HepG2 (cell line): ENCODE results near the gene RPTOR. TPM values are rescaled to one million over a fixed set of nuclear protein-coding genes. Genes with fewer than 3 reads are reported as not detected.

Source experiments
- ATAC-seq: fragments of 200-7000 bp; cut with Tn5 transposase; 3 replicates; pipeline ENCODE4 v1.9.1; 2020; ENCODE audit warnings: mild to moderate bottlenecking, moderate library complexity
- BruUV-seq: library from RNA; stranded (reverse); fragments of 400-500 nt; replicated peaks from 2 replicates; lab custom pipeline; 2021; lab: Mats Ljungman, UMichigan
- CTCF ChIA-PET: fragments of 300-600 bp; formaldehyde crosslinking; extraction: SDS; loops from one replicate; lab custom pipeline; 2021; ENCODE audit warnings: low total read pairs, inconsistent platforms, low intra/inter-chr PET ratio; lab: Yijun Ruan, JAX
- POLR2A ChIA-PET: fragments of 350-600 bp; sonication (Branson Sonifier 250); formaldehyde crosslinking; loops from one replicate; lab custom pipeline; 2020; ENCODE audit warnings: antibody characterized with exemption, inconsistent platforms; lab: Yijun Ruan, JAX
- DNase-seq: peaks from one replicate; pipeline ENCODE4 v3.0.0-alpha.2; 2015; ENCODE audit warnings: low spot score
- FAIRE-seq: peaks from 3 replicates; lab custom pipeline; 2011; peaks lifted over from hg19 to GRCh38; lab: Jason Lieb, UNC
- H2AFZ ChIP-seq: one replicate; pipeline ENCODE4 v1.6.1; 2011; ENCODE audit warnings: low read length, inconsistent platforms
- H3K27ac ChIP-seq: fragments of 300-600 bp; 3 replicates; pipeline ENCODE4 v1.8.0; 2011; ENCODE audit warnings: mixed run types, mild to moderate bottlenecking, mixed read lengths, low read length, inconsistent platforms; ENCODE audit not compliant: insufficient read depth; ENCODE audit errors: extremely low read length
- H3K27me3 ChIP-seq, 2 experiments: fragments of 200-600 bp in 1 of 2; 2 replicates in 1 of 2; 3 replicates in 1 of 2; pipeline versions ENCODE4 v1.6.0 to v1.8.0; 2011; ENCODE audit warnings: low read length in 2 of 2, mild to moderate bottlenecking in 2 of 2, moderate library complexity in 2 of 2, inconsistent platforms in 1 of 2; ENCODE audit not compliant: insufficient read depth in 2 of 2, control insufficient read depth in 1 of 2
- H3K36me3 ChIP-seq, 2 experiments: fragments of 200-600 bp in 1 of 2; replicated peaks in 1 of 2; 2 replicates in 1 of 2; 3 replicates in 1 of 2; pipeline versions ENCODE4 v1.5.1 to v1.8.0; 2011; ENCODE audit warnings: low read length in 2 of 2, inconsistent platforms in 1 of 2; ENCODE audit not compliant: insufficient read depth in 2 of 2, control insufficient read depth in 1 of 2
- H3K4me1 ChIP-seq: 2 replicates; pipeline ENCODE4 v1.5.1; 2012; ENCODE audit warnings: low read length, inconsistent platforms; ENCODE audit not compliant: insufficient read depth
- H3K4me2 ChIP-seq: 2 replicates; pipeline ENCODE4 v1.6.0; 2011; ENCODE audit warnings: low read depth, low read length, inconsistent platforms
- H3K4me3 ChIP-seq, 3 experiments: fragments of 200-600 bp in 1 of 3; sonication (generic), shearing (Covaris generic) in 1 of 3; replicated peaks in 1 of 3; 2 replicates each; pipeline ENCODE4 v1.5.1; 2011 to 2016; ENCODE audit warnings: low read length in 3 of 3, inconsistent platforms in 2 of 3, low read depth in 2 of 3, mild to moderate bottlenecking in 2 of 3, control low read depth in 1 of 3, mixed read lengths in 1 of 3; ENCODE audit not compliant: insufficient read depth in 1 of 3
- H3K79me2 ChIP-seq: one replicate; pipeline ENCODE4 v1.6.1; 2011; ENCODE audit warnings: low read length, inconsistent platforms; ENCODE audit not compliant: insufficient read depth
- H3K9ac ChIP-seq: 2 replicates; pipeline ENCODE4 v1.6.0; 2011; ENCODE audit warnings: mild to moderate bottlenecking, low read depth, low read length, inconsistent platforms; ENCODE audit not compliant: insufficient read depth
- H3K9me3 ChIP-seq: 2 replicates; pipeline ENCODE4 v1.5.1; 2012; ENCODE audit warnings: mild to moderate bottlenecking, low read length
- H4K20me1 ChIP-seq: 2 replicates; pipeline ENCODE4 v1.6.0; 2011; ENCODE audit warnings: inconsistent platforms, mild to moderate bottlenecking, low read length, moderate library complexity; ENCODE audit not compliant: insufficient read depth
- KLF12 ChIP-seq: sonication (generic); formaldehyde crosslinking; IDR thresholded peaks from 2 replicates; pipeline ENCODE4 v1.4.0; 2020; ENCODE audit warnings: missing genetic modification reagents, borderline replicate concordance
- NCOA5 ChIP-seq: sonication (generic); formaldehyde crosslinking; IDR thresholded peaks from 2 replicates; pipeline ENCODE4 v1.4.0; 2020; ENCODE audit warnings: missing genetic modification reagents
- PRPF4 ChIP-seq: fragments of 200-400 bp; formaldehyde crosslinking; IDR thresholded peaks from 2 replicates; pipeline ENCODE4 v1.6.1; 2016; ENCODE audit warnings: low read length, low read depth; ENCODE audit not compliant: poor library complexity, severe bottlenecking
- ZMAT3 ChIP-seq: sonication (generic); formaldehyde crosslinking; conservative IDR thresholded peaks from 2 replicates; pipeline ENCODE4 v1.7.0; 2021; ENCODE audit warnings: missing genetic modification reagents
- ZNF142 ChIP-seq: sonication (generic); formaldehyde crosslinking; IDR thresholded peaks from 2 replicates; pipeline ENCODE4 v1.4.0; 2020; ENCODE audit warnings: missing genetic modification reagents
- ZNF205 ChIP-seq: IDR thresholded peaks from 2 replicates; pipeline ENCODE4 v1.6.1; 2018; ENCODE audit warnings: missing biosample characterization, missing genetic modification reagents
- ZNF629 ChIP-seq: sonication (generic); formaldehyde crosslinking; conservative IDR thresholded peaks from 2 replicates; pipeline ENCODE4 v1.5.0; 2020; ENCODE audit warnings: missing genetic modification reagents
- WGBS: methylation state at CpG from one replicate; pipeline ENCODE4 v1.1.6; 2017; ENCODE audit warnings: low lambda C conversion rate; 5-methylcytosine and 5-hydroxymethylcytosine counted together
- in situ Hi-C: cut with HindIII; loops from 2 replicates; pipeline ENCODE4 v1.10.0; 2017; ENCODE audit warnings: low pct_unique_long_range_greater_than_20kb; ENCODE audit not compliant: extremely low pct_ligation_motif_present
- intact Hi-C: fragments of 100-400 bp; cut with micrococcal nuclease; formaldehyde crosslinking; loops from one replicate; pipeline ENCODE4 v1.10.0; 2022; ENCODE audit not compliant: unreplicated experiment
- polyA plus RNA-seq, 8 experiments: library from polyadenylated mRNA; depleted of rRNA in 3 of 8; stranded (reverse) in 7 of 8; unstranded in 1 of 8; fragments of >200 nt; fragmentation: Illumina TruSeq in 4 of 8; extraction: Trizol in 4 of 8; gene quantifications; 2 replicates each; pipeline versions ENCODE4 v1.2.1 to v1.2.3, GENCODE V29; 2011 to 2016; ENCODE audit warnings: low read depth in 4 of 8, missing spikeins in 1 of 8, mixed read lengths in 1 of 8; ENCODE audit not compliant: insufficient read depth in 1 of 8
- total RNA-seq, 5 experiments: library from RNA; depleted of rRNA; stranded (reverse); fragments of >200 nt; fragmentation: Illumina TruSeq; extraction: Trizol; gene quantifications; 2 replicates each; pipeline ENCODE4 v1.2.3, GENCODE V29; 2016; ENCODE audit warnings: low read depth in 1 of 5

RPTOR gene
- total and polyA plus RNA-seq, 2 of the 13 experiments (the other 11 are each of a cell fraction or from before 2014, with no cell fraction given) = 6.6 to 25.3 TPM

- TF ChIP-seq ZNF142 (CRISPR knock-in tag) = no peak
- TF ChIP-seq NCOA5 (CRISPR knock-in tag) = no peak
- no peak for TF ChIP-seq ZMAT3 (CRISPR knock-in tag)
- TF ChIP-seq ZNF205 (CRISPR knock-in tag) = no peak
- TF ChIP-seq ZNF629 (CRISPR knock-in tag) = no peak
Observed at GRCh38 chr17:80925688-80926335, 381.2 kb downstream of the RPTOR start (continued).

- peaks cover 32 to 49% of the 10 kb centered on the region in 2 experiments; a peak in 4 of 5 replicates for H3K36me3 ChIP-seq
- DNase-seq = no peak
- H3K27ac ChIP-seq = no peak overlapping the region
- no peak overlapping the region for H2AFZ ChIP-seq
- no peak for ATAC-seq
- in situ Hi-C loops = no loop called here
- H3K9me3 ChIP-seq = no peaks in the 10 kb centered on the region
- BruUV-seq = TSS peak; percentile 19
- no peak overlapping the region for H3K9ac ChIP-seq
- no peak overlapping the region for H3K4me3 ChIP-seq
- H3K27me3 ChIP-seq = no peaks in the 10 kb centered on the region
- WGBS = 97% methylated on average over 15 of the region's 15 CpGs
- no peaks in the 10 kb centered on the region for H3K79me2 ChIP-seq
- H3K4me1 ChIP-seq = no peaks in the 10 kb centered on the region
- no peak overlapping the region for H3K4me2 ChIP-seq
- intact Hi-C loops = no loop called here
- H4K20me1 ChIP-seq = no peaks in the 10 kb centered on the region
- ChIA-PET POLR2A (no interaction called here), CTCF (no interaction called here)
- no peak for FAIRE-seq
- peak; percentile 53; the same call in 1 of the 2 replicates for TF ChIP-seq KLF12 (CRISPR knock-in tag)
- no peak for TF ChIP-seq PRPF4
Observed at GRCh38 chr17:80926591-80927250, 382.1 kb downstream of the RPTOR start.
